ENCODE results near the gene VWA3A. TPM values are rescaled to one million over a fixed set of nuclear protein-coding genes. Genes with fewer than 3 reads are reported as not detected.

Gene VWA3A
- total RNA-seq, 1 donor from 2014 or later, result 0.27 TPM

- H3K27ac Mint-ChIP-seq (ENCODE audit: unreplicated experiment), result no peak overlapping the region
- no peak for DNase-seq (ENCODE audit: extremely low spot score, unreplicated experiment)
- TF ChIP-seq CTCF (IDR thresholded peaks at IDR 0.05), result no peak
- no peaks in the 10 kb centered on the region for H3K36me3 Mint-ChIP-seq (ENCODE audit: unreplicated experiment)
- no peak overlapping the region for H3K4me3 Mint-ChIP-seq (ENCODE audit: unreplicated experiment)
- peaks cover 15% of the 10 kb centered on the region for H3K27me3 Mint-ChIP-seq (ENCODE audit: unreplicated experiment)
- no peaks in the 10 kb centered on the region for H3K9me3 Mint-ChIP-seq (ENCODE audit: unreplicated experiment)
- no peaks in the 10 kb centered on the region for H3K4me1 Mint-ChIP-seq (ENCODE audit: unreplicated experiment)
These were observed 46.1 kb downstream of the VWA3A start for GRCh38 chr16:22138482-22138881.

DNA sequence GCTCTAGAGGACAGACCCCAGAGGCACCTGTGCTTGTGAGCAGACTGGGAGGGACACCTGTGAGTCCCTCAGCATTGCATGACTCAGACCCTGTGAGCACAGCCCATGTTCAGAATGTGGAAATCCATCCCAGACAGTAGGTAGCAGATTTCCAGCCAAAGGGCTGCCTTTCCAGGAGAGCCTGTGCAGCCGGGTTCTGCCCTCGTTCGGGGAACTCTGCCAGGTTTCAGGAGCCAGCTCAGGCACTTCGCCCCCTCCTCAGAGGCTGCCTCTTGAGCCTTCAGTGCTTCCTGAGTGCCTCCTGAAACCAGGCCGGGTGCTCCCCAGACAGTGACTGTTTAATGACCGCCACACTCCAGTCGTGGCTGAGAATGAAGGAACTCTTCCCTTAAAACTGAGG, 46.7 kb downstream of the VWA3A start:
- H3K4me3 Mint-ChIP-seq (ENCODE audit: unreplicated experiment), result no peak overlapping the region
- no peak for TF ChIP-seq CTCF (IDR thresholded peaks at IDR 0.05)
- H3K4me1 Mint-ChIP-seq (ENCODE audit: unreplicated experiment), result no peaks in the 10 kb centered on the region
- peaks cover 15% of the 10 kb centered on the region for H3K27me3 Mint-ChIP-seq (ENCODE audit: unreplicated experiment)
- H3K27ac Mint-ChIP-seq (ENCODE audit: unreplicated experiment), result no peak overlapping the region
- H3K36me3 Mint-ChIP-seq (ENCODE audit: unreplicated experiment), result no peaks in the 10 kb centered on the region
- H3K9me3 Mint-ChIP-seq (ENCODE audit: unreplicated experiment), result no peaks in the 10 kb centered on the region
- DNase-seq (ENCODE audit: extremely low spot score, unreplicated experiment), result no peak

GRCh38 chr16:22139732-22140131, 47.4 kb downstream of the VWA3A start:
- DNase-seq (ENCODE audit: extremely low spot score, unreplicated experiment), result no peak
- H3K36me3 Mint-ChIP-seq (ENCODE audit: unreplicated experiment), result no peaks in the 10 kb centered on the region
- H3K4me3 Mint-ChIP-seq (ENCODE audit: unreplicated experiment), result no peak overlapping the region
- H3K27me3 Mint-ChIP-seq (ENCODE audit: unreplicated experiment), result peaks cover 15% of the 10 kb centered on the region
- H3K4me1 Mint-ChIP-seq (ENCODE audit: unreplicated experiment), result no peaks in the 10 kb centered on the region
- TF ChIP-seq CTCF (IDR thresholded peaks at IDR 0.05), result no peak
- no peak overlapping the region for H3K27ac Mint-ChIP-seq (ENCODE audit: unreplicated experiment)
- no peaks in the 10 kb centered on the region for H3K9me3 Mint-ChIP-seq (ENCODE audit: unreplicated experiment)

DNA sequence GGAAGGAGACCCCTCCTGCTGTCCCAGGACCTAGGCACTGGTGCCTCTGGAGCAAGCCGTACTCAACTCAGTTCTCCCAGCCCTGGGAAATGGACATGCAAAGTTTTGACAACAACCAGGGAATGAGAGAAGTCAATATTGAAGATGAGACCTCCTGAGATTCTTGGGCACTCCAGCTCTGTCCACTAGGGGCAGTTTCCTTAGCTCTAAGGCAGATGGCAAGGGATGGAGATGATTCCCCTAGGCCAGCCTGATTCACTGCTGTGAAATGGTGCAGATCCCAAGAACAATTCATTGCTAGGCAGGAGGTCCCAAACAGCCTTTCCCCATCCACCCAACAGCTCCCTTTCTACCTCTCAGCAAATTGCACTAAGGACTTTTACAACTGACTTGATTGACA, 49.4 kb downstream of the VWA3A start:
- peak; percentile 39 for TF ChIP-seq CTCF (IDR thresholded peaks at IDR 0.05)
- H3K9me3 Mint-ChIP-seq (ENCODE audit: unreplicated experiment), result no peaks in the 10 kb centered on the region
- no peak overlapping the region for H3K4me3 Mint-ChIP-seq (ENCODE audit: unreplicated experiment)
- DNase-seq (ENCODE audit: extremely low spot score, unreplicated experiment), result no peak
- H3K4me1 Mint-ChIP-seq (ENCODE audit: unreplicated experiment), result no peaks in the 10 kb centered on the region
- peaks cover 11% of the 10 kb centered on the region for H3K27me3 Mint-ChIP-seq (ENCODE audit: unreplicated experiment)
- no peak overlapping the region for H3K27ac Mint-ChIP-seq (ENCODE audit: unreplicated experiment)
- no peaks in the 10 kb centered on the region for H3K36me3 Mint-ChIP-seq (ENCODE audit: unreplicated experiment)

- no peak overlapping the region for H3K27ac Mint-ChIP-seq (ENCODE audit: unreplicated experiment)
- no peak for DNase-seq (ENCODE audit: extremely low spot score, unreplicated experiment)
- H3K27me3 Mint-ChIP-seq (ENCODE audit: unreplicated experiment), result no peaks in the 10 kb centered on the region
- no peaks in the 10 kb centered on the region for H3K36me3 Mint-ChIP-seq (ENCODE audit: unreplicated experiment)
- H3K4me3 Mint-ChIP-seq (ENCODE audit: unreplicated experiment), result no peak overlapping the region
- no peaks in the 10 kb centered on the region for H3K9me3 Mint-ChIP-seq (ENCODE audit: unreplicated experiment)
- H3K4me1 Mint-ChIP-seq (ENCODE audit: unreplicated experiment), result no peaks in the 10 kb centered on the region
- TF ChIP-seq CTCF (IDR thresholded peaks at IDR 0.05), result no peak
These were observed 52.2 kb downstream of the VWA3A start for GRCh38 chr16:22144520-22144919.
